Keratinocyte (primary cell): ENCODE measurements around the gene MRPL40. TPM values are rescaled to one million over a fixed set of nuclear protein-coding genes. Genes with fewer than 3 reads are reported as not detected.

Experiments used
- DNase-seq: peaks from one replicate; pipeline ENCODE4 v3.0.0-alpha.2; 2011; ENCODE audit warnings: low read depth, missing footprints, low spot score
- FAIRE-seq: peaks from 2 replicates; lab custom pipeline; 2011; peaks lifted over from hg19 to GRCh38; lab: Jason Lieb, UNC
- H2AFZ ChIP-seq: 2 replicates; pipeline ENCODE4 v1.6.0; 2012; ENCODE audit warnings: low read length, control low read depth, inconsistent platforms; ENCODE audit not compliant: control insufficient read depth
- H3K27ac ChIP-seq: 2 replicates; pipeline ENCODE4 v1.5.1; 2011; ENCODE audit warnings: low read length; ENCODE audit not compliant: control insufficient read depth, insufficient read depth
- H3K27me3 ChIP-seq: 3 replicates; pipeline ENCODE4 v1.6.0; 2011; ENCODE audit warnings: low read length; ENCODE audit not compliant: control insufficient read depth, insufficient read depth; ENCODE audit errors: extremely low read depth
- H3K36me3 ChIP-seq, 2 experiments: 2 replicates in 1 of 2; 3 replicates in 1 of 2; pipeline ENCODE4 v1.5.1; 2011; ENCODE audit warnings: low read length in 2 of 2, mild to moderate bottlenecking in 1 of 2; ENCODE audit not compliant: control insufficient read depth in 2 of 2, insufficient read depth in 2 of 2; ENCODE audit errors: extremely low read depth in 1 of 2
- H3K4me1 ChIP-seq: 3 replicates; pipeline ENCODE4 v1.5.1; 2011; ENCODE audit warnings: low read length; ENCODE audit not compliant: control insufficient read depth, insufficient read depth; ENCODE audit errors: extremely low read depth
- H3K4me2 ChIP-seq: 3 replicates; pipeline ENCODE4 v1.6.0; 2011; ENCODE audit warnings: low read depth, low read length; ENCODE audit not compliant: control insufficient read depth, insufficient read depth; ENCODE audit errors: extremely low read depth
- H3K4me3 ChIP-seq, 3 experiments: fragments of 200-600 bp in 1 of 3; sonication (generic) in 1 of 3; 2 replicates in 2 of 3; 3 replicates in 1 of 3; pipeline ENCODE4 v1.5.1; 2011 to 2016; ENCODE audit warnings: low read length in 3 of 3, mild to moderate bottlenecking in 3 of 3, control low read depth in 2 of 3, inconsistent platforms in 1 of 3, low read depth in 1 of 3, mixed read lengths in 1 of 3, mixed run types in 1 of 3, moderate library complexity in 1 of 3; ENCODE audit not compliant: control insufficient read depth in 2 of 3, insufficient read depth in 2 of 3; ENCODE audit errors: extremely low read depth in 1 of 3
- H3K79me2 ChIP-seq: 2 replicates; pipeline ENCODE4 v1.6.0; 2012; ENCODE audit warnings: low read length; ENCODE audit not compliant: control insufficient read depth, insufficient read depth
- H3K9ac ChIP-seq: 3 replicates; pipeline ENCODE4 v1.6.0; 2011; ENCODE audit warnings: low read length; ENCODE audit not compliant: control insufficient read depth, insufficient read depth; ENCODE audit errors: extremely low read depth
- H3K9me1 ChIP-seq: 3 replicates; pipeline ENCODE4 v1.6.0; 2011; ENCODE audit warnings: low read length; ENCODE audit not compliant: control insufficient read depth, insufficient read depth; ENCODE audit errors: extremely low read depth
- H3K9me3 ChIP-seq: 2 replicates; pipeline ENCODE4 v1.5.1; 2012; ENCODE audit warnings: low read depth, low read length; ENCODE audit not compliant: control insufficient read depth
- H4K20me1 ChIP-seq: 3 replicates; pipeline ENCODE4 v1.6.0; 2011; ENCODE audit warnings: low read length; ENCODE audit not compliant: control insufficient read depth, insufficient read depth; ENCODE audit errors: extremely low read depth
- EZH2 ChIP-seq: IDR thresholded peaks from one replicate; pipeline ENCODE4 v1.6.1; 2012; ENCODE audit warnings: inconsistent platforms, mild to moderate bottlenecking, low read length, moderate library complexity
- dilution Hi-C: fragments of 300-500 bp; cut with MboI; formaldehyde crosslinking; loops from one replicate; pipeline ENCODE4 v1.7.0; 2020; ENCODE audit warnings: low sequenced_read_pairs; ENCODE audit not compliant: extremely low pct_ligation_motif_present
- polyA plus RNA-seq, 5 experiments: library from polyadenylated mRNA; depleted of rRNA in 3 of 5; stranded (reverse) in 3 of 5; stranded (forward) in 1 of 5; unstranded in 1 of 5; fragments of >200 nt; gene quantifications; 1 replicate in 1 of 5; 2 replicates in 3 of 5; 3 replicates in 1 of 5; pipeline versions ENCODE4 v1.2.1 to v1.2.3, GENCODE V29; 2011 to 2012; ENCODE audit warnings: missing spikeins in 2 of 5, low read depth in 1 of 5, low replicate concordance in 1 of 5
- TF ChIP-seq, protein P1 (sequence below), 3 experiments: IDR thresholded peaks in 1 of 3; conservative IDR thresholded peaks in 1 of 3; optimal IDR thresholded peaks in 1 of 3; 2 replicates in 2 of 3; 3 replicates in 1 of 3; pipeline versions ENCODE3 to v1.5.1; 2011; ENCODE audit warnings: low read length in 3 of 3, mild to moderate bottlenecking in 3 of 3, moderate library complexity in 2 of 3, control low read depth in 1 of 3, inconsistent platforms in 1 of 3; ENCODE audit not compliant: insufficient read depth in 2 of 3; ENCODE audit errors: extremely low read depth in 1 of 3

Gene MRPL40
- polyA plus RNA-seq, 1 donor (not counting 4 experiments of a cell fraction or from before 2014, with no cell fraction given): 46.3 TPM

DNA sequence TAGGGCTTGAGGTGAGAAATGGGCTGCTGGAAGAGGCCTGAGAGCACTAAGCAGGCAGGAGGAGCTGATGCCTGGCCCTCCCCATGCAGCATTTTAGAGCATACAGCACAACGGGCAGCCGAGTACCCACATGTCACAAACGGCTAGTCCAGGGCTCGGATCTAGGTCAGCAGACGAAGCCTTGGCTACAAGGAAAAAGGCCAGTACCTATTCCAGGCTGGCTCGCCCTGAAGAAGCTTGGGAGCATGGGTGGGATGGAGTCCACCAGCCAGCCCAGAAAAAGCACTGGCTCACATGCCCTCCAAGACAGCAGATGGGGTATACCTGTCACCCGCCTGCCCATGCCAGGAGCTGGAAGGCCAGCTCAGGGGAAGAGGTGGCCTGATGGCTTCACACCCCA is 37.1 kb downstream of the MRPL40 start:
- H3K27ac ChIP-seq: no peak overlapping the region
- no peak overlapping the region for H3K4me2 ChIP-seq
- no peak overlapping the region for H2AFZ ChIP-seq
- no peaks in the 10 kb centered on the region for H3K4me1 ChIP-seq
- TF ChIP-seq EZH2: no peak
- TF ChIP-seq, protein P1, sequence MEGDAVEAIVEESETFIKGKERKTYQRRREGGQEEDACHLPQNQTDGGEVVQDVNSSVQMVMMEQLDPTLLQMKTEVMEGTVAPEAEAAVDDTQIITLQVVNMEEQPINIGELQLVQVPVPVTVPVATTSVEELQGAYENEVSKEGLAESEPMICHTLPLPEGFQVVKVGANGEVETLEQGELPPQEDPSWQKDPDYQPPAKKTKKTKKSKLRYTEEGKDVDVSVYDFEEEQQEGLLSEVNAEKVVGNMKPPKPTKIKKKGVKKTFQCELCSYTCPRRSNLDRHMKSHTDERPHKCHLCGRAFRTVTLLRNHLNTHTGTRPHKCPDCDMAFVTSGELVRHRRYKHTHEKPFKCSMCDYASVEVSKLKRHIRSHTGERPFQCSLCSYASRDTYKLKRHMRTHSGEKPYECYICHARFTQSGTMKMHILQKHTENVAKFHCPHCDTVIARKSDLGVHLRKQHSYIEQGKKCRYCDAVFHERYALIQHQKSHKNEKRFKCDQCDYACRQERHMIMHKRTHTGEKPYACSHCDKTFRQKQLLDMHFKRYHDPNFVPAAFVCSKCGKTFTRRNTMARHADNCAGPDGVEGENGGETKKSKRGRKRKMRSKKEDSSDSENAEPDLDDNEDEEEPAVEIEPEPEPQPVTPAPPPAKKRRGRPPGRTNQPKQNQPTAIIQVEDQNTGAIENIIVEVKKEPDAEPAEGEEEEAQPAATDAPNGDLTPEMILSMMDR (optimal IDR thresholded peaks at IDR 0.05 in 1 of 3, IDR thresholded peaks at IDR 0.05 in 1 of 3, conservative IDR thresholded peaks at IDR 0.05 in 1 of 3; ENCODE audit: extremely low read depth in 1 of 3, insufficient read depth in 2 of 3, low read length in 3 of 3): no peak
- H3K27me3 ChIP-seq: no peaks in the 10 kb centered on the region
- no peaks in the 10 kb centered on the region for H3K9me3 ChIP-seq
- peaks cover 14% of the 10 kb centered on the region for H3K79me2 ChIP-seq
- H3K4me3 ChIP-seq: no peak overlapping the region
- peaks cover 3% of the 10 kb centered on the region for H4K20me1 ChIP-seq
- dilution Hi-C loops: loop anchor here (10.0 kb wide), 1 partner anchor 55 kb away; the partner anchor contains the start of gene CLDN5
- H3K9ac ChIP-seq: no peak overlapping the region
- DNase-seq (no peak), FAIRE-seq (no peak)
- peaks cover 64 to 68% of the 10 kb centered on the region in 2 experiments for H3K36me3 ChIP-seq
- H3K9me1 ChIP-seq: no peaks in the 10 kb centered on the region

DNA sequence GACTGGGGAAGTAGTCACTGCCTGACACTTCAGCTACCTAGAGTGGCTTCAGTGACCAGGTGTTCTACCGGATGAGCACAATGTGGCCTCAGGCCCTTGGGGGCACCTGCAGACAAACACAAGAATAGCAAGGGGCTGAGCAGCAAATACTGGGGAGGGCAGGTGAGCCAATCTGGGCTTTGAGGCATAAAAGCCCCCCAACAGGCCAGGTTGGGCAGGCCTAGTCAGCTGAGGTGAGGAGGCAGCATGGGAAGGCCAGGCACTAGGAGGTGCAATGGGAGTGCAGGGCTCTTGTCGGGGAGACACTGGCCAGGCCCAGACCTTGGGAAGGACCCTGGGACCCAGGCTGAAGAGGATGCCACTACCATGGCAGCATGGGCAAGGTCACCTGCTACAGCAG is 37.7 kb downstream of the MRPL40 start:
- FAIRE-seq (no peak), DNase-seq (no peak)
- no peaks in the 10 kb centered on the region for H3K9me3 ChIP-seq
- no peak overlapping the region for H3K4me2 ChIP-seq
- no peak overlapping the region for H3K27ac ChIP-seq
- no peaks in the 10 kb centered on the region for H3K27me3 ChIP-seq
- peaks cover 3% of the 10 kb centered on the region for H4K20me1 ChIP-seq
- H3K9me1 ChIP-seq: no peaks in the 10 kb centered on the region
- peaks cover 19% of the 10 kb centered on the region for H3K79me2 ChIP-seq
- no peak overlapping the region for H3K4me3 ChIP-seq
- H3K9ac ChIP-seq: no peak overlapping the region
- no peaks in the 10 kb centered on the region for H3K4me1 ChIP-seq
- H2AFZ ChIP-seq: no peak overlapping the region
- dilution Hi-C loops: no loop called here
- peaks cover 62 to 64% of the 10 kb centered on the region in 2 experiments for H3K36me3 ChIP-seq
- TF ChIP-seq EZH2: no peak
- TF ChIP-seq, protein P1 (optimal IDR thresholded peaks at IDR 0.05 in 1 of 3, IDR thresholded peaks at IDR 0.05 in 1 of 3, conservative IDR thresholded peaks at IDR 0.05 in 1 of 3; ENCODE audit: extremely low read depth in 1 of 3, insufficient read depth in 2 of 3, low read length in 3 of 3): no peak
